Nephron (organoid): Measurements from ENCODE around the gene KLHDC3.

Experiments
- H3K27ac Mint-ChIP-seq, 3 experiments: 2 replicates each; pipeline ENCODE4 v1.8.0; 2020; ENCODE audit warnings: mixed read lengths in 3 of 3, mild to moderate bottlenecking in 2 of 3, moderate library complexity in 1 of 3
- H3K27me3 Mint-ChIP-seq: 2 replicates; pipeline ENCODE4 v1.8.0; 2021; ENCODE audit warnings: low read depth, mild to moderate bottlenecking, moderate library complexity, mixed read lengths
- H3K36me3 Mint-ChIP-seq: 2 replicates; pipeline ENCODE4 v1.8.0; 2020; ENCODE audit warnings: low read depth, mixed read lengths
- H3K4me1 Mint-ChIP-seq: 2 replicates; pipeline ENCODE4 v1.8.0; 2020; ENCODE audit warnings: mixed read lengths
- H3K4me3 Mint-ChIP-seq, 3 experiments: 2 replicates each; pipeline ENCODE4 v1.8.0; 2020; ENCODE audit warnings: mild to moderate bottlenecking in 3 of 3, mixed read lengths in 3 of 3, moderate library complexity in 2 of 3
- H3K9me3 Mint-ChIP-seq: 2 replicates; pipeline ENCODE4 v1.8.0; 2020; ENCODE audit warnings: mixed read lengths
- TF ChIP-seq, protein P1 (sequence below), 3 experiments: fragments of 200-600 bp; sonication (generic); IDR thresholded peaks; one replicate each; pipeline ENCODE4 v1.5.0; 2021; ENCODE audit warnings: antibody characterized with exemption in 3 of 3; ENCODE audit not compliant: unreplicated experiment in 3 of 3

KLHDC3 gene

DNA sequence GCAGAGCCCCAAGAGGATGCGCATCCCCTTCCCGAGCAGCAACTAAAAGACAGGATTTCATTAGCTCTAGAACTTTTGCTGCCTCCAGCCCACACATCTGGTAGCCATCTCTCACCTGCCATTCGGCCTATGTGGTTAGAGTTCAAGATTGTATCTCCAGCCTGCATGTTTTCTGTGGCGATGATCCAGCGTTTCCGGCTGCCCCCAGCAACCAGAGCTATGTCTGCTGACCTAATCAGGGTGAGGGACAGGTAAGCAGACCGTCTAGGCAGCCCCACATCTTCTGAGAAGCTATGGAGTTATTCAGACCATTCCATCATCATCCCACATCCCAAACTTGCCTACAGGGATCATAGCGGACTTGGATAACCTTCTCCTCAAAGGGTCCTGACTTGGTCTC lies 41.9 kb downstream of the KLHDC3 start:
- Mint-ChIP-seq H3K27me3 (no peaks in the 10 kb centered on the region), H3K27ac (peak overlapping the region; percentile 44 to 71 (median 70)), H3K9me3 (no peaks in the 10 kb centered on the region), H3K4me1 (peaks cover 61% of the 10 kb centered on the region), H3K4me3 (peak overlapping the region; percentile 62 to 79 (median 74)), H3K36me3 (peaks cover 39% of the 10 kb centered on the region)
- TF ChIP-seq, protein P1, sequence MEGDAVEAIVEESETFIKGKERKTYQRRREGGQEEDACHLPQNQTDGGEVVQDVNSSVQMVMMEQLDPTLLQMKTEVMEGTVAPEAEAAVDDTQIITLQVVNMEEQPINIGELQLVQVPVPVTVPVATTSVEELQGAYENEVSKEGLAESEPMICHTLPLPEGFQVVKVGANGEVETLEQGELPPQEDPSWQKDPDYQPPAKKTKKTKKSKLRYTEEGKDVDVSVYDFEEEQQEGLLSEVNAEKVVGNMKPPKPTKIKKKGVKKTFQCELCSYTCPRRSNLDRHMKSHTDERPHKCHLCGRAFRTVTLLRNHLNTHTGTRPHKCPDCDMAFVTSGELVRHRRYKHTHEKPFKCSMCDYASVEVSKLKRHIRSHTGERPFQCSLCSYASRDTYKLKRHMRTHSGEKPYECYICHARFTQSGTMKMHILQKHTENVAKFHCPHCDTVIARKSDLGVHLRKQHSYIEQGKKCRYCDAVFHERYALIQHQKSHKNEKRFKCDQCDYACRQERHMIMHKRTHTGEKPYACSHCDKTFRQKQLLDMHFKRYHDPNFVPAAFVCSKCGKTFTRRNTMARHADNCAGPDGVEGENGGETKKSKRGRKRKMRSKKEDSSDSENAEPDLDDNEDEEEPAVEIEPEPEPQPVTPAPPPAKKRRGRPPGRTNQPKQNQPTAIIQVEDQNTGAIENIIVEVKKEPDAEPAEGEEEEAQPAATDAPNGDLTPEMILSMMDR (IDR thresholded peaks at IDR 0.05; ENCODE audit: unreplicated experiment in 3 of 3): no peak

DNA sequence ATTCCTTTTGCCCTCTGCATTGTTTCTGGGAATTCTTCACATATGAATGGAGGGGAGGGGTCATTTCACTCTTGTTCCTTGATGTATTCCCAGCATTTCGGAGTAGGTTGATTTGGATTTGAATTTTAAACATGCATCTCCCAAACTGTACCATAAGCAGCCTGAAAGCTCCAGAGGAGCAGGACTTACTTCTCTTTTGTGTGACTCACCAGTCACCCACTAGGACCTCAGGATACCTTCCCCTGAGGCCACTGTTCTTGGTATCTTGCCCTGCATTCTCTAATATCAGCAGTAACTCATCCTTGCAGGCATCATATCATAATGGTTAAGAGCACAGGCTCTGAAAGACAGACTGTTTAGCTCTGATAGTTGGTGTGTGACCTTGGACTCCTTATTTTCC lies 44.5 kb downstream of the KLHDC3 start:
- Mint-ChIP-seq H3K4me1 (peaks cover 46% of the 10 kb centered on the region), H3K27ac (peak overlapping the region in 2 of 3 experiments; percentile 18 to 100), H3K9me3 (no peaks in the 10 kb centered on the region), H3K27me3 (no peaks in the 10 kb centered on the region), H3K4me3 (peak overlapping the region; percentile 96 to 97 (median 96)), H3K36me3 (peaks cover 45% of the 10 kb centered on the region)
- TF ChIP-seq, protein P1 (IDR thresholded peaks at IDR 0.05; ENCODE audit: unreplicated experiment in 3 of 3): no peak

GRCh38 chr6:43059168-43060033 lies 45.4 kb downstream of the KLHDC3 start, which contains the start of the genes KLC4 and MRPL2:
Gene KLC4 (plus strand): TSS chr6:43059631. CDS start chr6:43061336, 1,705 bp downstream.
Gene MRPL2 (minus strand): TSS chr6:43059434. CDS start chr6:43059381, 53 bp downstream.
- Mint-ChIP-seq H3K4me3 (peak within 1 kb of the TSS; percentile 96 to 97 (median 96)), H3K27ac (peak within 1 kb of the TSS; percentile 97 to 100 (median 99))

GRCh38 chr6:43060034-43060754 lies 46.1 kb downstream of the KLHDC3 start:
- peaks cover 49% of the 10 kb centered on the region for H3K36me3 Mint-ChIP-seq
- TF ChIP-seq, protein P1 (IDR thresholded peaks at IDR 0.05; ENCODE audit: unreplicated experiment in 3 of 3): no peak
- H3K27ac Mint-ChIP-seq: peak overlapping the region; percentile 97 to 100 (median 99)
- H3K9me3 Mint-ChIP-seq: no peaks in the 10 kb centered on the region
- H3K4me3 Mint-ChIP-seq: peak overlapping the region; percentile 96 to 97 (median 96)
- H3K4me1 Mint-ChIP-seq: peaks cover 38% of the 10 kb centered on the region
- no peaks in the 10 kb centered on the region for H3K27me3 Mint-ChIP-seq

More at GRCh38 chr6:43059168-43060033, 45.4 kb downstream of the KLHDC3 start, which contains the start of the genes KLC4 and MRPL2:
- Mint-ChIP-seq H3K27me3 (no peaks in the 10 kb centered on the region), H3K9me3 (no peaks in the 10 kb centered on the region), H3K36me3 (peaks cover 45% of the 10 kb centered on the region), H3K4me1 (peaks cover 38% of the 10 kb centered on the region)
- TF ChIP-seq, protein P1 (IDR thresholded peaks at IDR 0.05; ENCODE audit: unreplicated experiment in 3 of 3): no peak

GRCh38 chr6:43060755-43061633 lies 46.9 kb downstream of the KLHDC3 start:
- Mint-ChIP-seq H3K4me3 (peak overlapping the region; percentile 96 to 97 (median 96)), H3K4me1 (peaks cover 38% of the 10 kb centered on the region), H3K36me3 (peaks cover 46% of the 10 kb centered on the region), H3K27ac (peak overlapping the region; percentile 97 to 100 (median 99)), H3K9me3 (no peaks in the 10 kb centered on the region), H3K27me3 (no peaks in the 10 kb centered on the region)
- TF ChIP-seq, protein P1 (IDR thresholded peaks at IDR 0.05; ENCODE audit: unreplicated experiment in 3 of 3): no peak
